Rectal smooth muscle tissue (tissue), 1 donor: ENCODE measurements around the gene ZGRF1.
"Not testable (repeated sequence)": the region's sequence is repeated elsewhere in the genome, so short reads cannot be mapped to it uniquely, and the experiment has no call there.

ENCODE experiments used
- H3K27ac ChIP-seq: one replicate; pipeline ENCODE4 v1.7.0; 2013; ENCODE audit warnings: low read depth, low read length, inconsistent platforms
- H3K27me3 ChIP-seq: one replicate; pipeline ENCODE4 v1.7.0; 2013; ENCODE audit warnings: low read length; ENCODE audit not compliant: control insufficient read depth, insufficient read depth
- H3K36me3 ChIP-seq: one replicate; pipeline ENCODE4 v1.7.0; 2013; ENCODE audit warnings: low read length; ENCODE audit not compliant: control insufficient read depth, insufficient read depth
- H3K4me1 ChIP-seq: one replicate; pipeline ENCODE4 v1.7.0; 2013; ENCODE audit warnings: low read length; ENCODE audit not compliant: control insufficient read depth, insufficient read depth
- H3K4me3 ChIP-seq: one replicate; pipeline ENCODE4 v1.7.0; 2013; ENCODE audit warnings: low read length
- H3K9ac ChIP-seq: one replicate; pipeline ENCODE4 v1.7.0; 2013; ENCODE audit warnings: low read length

Gene ZGRF1, protein sequence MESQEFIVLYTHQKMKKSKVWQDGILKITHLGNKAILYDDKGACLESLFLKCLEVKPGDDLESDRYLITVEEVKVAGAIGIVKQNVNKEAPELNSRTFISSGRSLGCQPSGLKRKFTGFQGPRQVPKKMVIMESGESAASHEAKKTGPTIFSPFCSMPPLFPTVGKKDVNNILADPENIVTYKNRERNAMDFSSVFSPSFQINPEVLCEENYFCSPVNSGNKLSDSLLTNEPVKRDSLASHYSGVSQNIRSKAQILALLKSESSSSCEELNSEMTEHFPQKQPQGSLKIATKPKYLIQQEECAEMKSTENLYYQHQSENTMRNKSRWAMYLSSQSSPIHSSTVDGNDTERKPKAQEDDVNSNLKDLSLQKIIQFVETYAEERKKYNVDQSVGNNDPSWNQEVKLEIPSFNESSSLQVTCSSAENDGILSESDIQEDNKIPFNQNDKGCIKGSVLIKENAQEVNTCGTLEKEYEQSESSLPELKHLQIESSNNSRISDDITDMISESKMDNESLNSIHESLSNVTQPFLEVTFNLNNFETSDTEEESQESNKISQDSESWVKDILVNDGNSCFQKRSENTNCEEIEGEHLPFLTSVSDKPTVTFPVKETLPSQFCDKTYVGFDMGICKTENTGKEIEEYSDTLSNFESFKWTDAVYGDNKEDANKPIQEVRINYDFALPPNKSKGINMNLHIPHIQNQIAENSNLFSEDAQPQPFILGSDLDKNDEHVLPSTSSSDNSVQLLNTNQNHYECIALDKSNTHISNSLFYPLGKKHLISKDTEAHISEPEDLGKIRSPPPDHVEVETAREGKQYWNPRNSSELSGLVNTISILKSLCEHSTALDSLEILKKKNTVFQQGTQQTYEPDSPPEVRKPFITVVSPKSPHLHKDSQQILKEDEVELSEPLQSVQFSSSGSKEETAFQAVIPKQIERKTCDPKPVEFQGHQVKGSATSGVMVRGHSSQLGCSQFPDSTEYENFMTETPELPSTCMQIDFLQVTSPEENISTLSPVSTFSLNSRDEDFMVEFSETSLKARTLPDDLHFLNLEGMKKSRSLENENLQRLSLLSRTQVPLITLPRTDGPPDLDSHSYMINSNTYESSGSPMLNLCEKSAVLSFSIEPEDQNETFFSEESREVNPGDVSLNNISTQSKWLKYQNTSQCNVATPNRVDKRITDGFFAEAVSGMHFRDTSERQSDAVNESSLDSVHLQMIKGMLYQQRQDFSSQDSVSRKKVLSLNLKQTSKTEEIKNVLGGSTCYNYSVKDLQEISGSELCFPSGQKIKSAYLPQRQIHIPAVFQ (N-terminal part only)

DNA sequence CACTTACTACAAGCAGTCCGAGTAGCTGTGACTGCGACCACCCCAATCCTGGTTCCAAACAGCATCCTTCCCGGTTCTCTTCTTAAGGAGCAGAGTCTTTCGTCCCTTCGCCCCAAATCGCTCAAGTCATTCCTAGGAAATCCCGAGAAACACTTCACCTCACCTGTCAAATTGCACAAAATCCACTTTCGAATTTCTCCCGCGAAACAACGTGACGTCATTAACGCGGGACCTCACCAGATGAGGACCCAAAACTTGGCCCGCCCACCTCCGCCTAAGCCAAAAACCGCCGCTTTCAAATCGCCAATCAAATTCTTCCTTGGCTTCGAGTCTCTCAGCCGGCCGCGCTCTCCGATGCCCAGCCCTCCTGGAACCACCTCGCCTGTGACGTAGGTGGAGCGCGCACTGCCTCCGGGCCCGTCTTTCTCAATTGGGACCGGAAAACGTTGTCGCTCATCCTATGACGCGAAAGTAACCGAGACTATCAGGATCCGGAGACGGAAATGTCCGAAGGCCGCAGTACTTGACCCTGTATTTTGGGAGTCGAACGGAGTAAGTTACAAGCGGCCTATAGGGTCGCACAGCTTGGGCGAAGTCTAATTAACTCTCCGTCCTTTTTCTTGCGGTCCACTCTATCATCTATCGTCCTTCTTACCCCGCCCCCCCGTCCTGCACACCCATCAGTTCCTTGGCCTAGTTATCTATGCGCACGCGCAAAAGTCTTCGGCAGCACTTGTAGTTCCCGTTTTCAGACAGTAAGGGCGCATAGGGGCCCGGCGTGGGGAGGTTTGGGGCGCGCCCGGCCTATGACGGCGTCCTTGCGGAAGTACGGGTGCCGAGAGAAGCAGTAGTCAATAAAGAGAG lies at the start of gene ZGRF1, which contains the start of gene LARP7:
Gene ZGRF1, minus strand, starts transcription at position 222 of the 864 bp plus-strand sequence. CDS start 3,733 bp downstream, outside the sequence.
Gene LARP7, plus strand, starts transcription at position 456 of the 864 bp plus-strand sequence. CDS start 7,527 bp downstream, outside the sequence.
- H3K9ac ChIP-seq: peak within 1 kb of the TSS; percentile 90
- no peaks in the 10 kb centered on the region for H3K36me3 ChIP-seq
- no peaks in the 10 kb centered on the region for H3K27me3 ChIP-seq
- H3K27ac ChIP-seq: peak within 1 kb of the TSS; percentile 98
- no peaks in the 10 kb centered on the region for H3K4me1 ChIP-seq
- peak within 1 kb of the TSS; percentile 80 for H3K4me3 ChIP-seq

DNA sequence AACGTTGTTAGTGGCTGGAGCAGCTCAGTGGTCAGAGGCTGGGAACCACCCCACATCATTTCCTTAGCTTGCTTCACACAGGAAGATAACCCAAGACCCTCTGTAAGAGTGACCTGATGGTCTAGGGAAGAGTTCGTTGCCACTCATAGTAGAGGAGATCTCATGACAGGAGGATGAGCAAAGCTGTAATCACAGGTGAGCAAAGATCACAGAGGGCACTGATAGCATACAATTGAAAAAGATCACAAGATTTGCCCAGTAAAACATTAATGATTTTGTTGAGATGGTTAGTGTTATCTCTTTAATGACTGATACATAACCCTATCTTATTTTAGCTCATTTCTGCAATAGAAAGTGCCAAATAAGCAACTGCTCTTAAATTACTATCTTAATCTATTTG lies 44.3 kb upstream of the ZGRF1 start:
- Histone ChIP-seq H3K27me3 (no peaks in the 10 kb centered on the region), H3K9ac (no peak overlapping the region), H3K27ac (no peak overlapping the region), H3K36me3 (no peaks in the 10 kb centered on the region), H3K4me3 (no peak overlapping the region), H3K4me1 (no peaks in the 10 kb centered on the region)

DNA sequence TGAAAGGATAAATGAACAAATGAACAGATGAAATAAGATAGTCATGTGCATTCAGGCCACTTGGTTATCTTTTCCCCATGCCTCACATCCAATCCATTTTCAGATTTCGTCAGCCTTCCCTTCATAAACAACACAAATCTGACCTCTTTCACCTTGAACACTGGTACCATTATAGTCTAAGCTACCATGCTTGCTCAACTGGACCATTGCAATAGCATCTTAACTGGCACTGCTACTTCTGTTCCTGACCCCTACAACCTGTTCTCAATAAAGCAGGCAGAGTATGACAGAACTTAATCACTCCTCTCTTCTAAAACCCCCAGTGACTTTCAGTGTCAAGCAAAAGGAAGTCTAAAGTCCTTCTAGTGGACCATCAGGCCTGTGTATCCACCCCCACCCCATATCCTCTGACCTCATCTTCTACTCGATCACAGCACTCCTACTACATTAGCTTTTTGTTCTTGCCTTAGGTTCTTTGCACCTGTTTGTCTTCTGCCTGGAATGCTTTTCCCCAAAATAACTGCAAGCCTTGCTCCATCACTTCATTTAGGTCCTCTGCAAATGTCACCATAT lies 40.9 kb upstream of the ZGRF1 start:
- H3K9ac ChIP-seq: no peak overlapping the region
- no peaks in the 10 kb centered on the region for H3K27me3 ChIP-seq
- no peaks in the 10 kb centered on the region for H3K36me3 ChIP-seq
- H3K4me3 ChIP-seq: no peak overlapping the region
- H3K27ac ChIP-seq: no peak overlapping the region
- H3K4me1 ChIP-seq: no peaks in the 10 kb centered on the region

DNA sequence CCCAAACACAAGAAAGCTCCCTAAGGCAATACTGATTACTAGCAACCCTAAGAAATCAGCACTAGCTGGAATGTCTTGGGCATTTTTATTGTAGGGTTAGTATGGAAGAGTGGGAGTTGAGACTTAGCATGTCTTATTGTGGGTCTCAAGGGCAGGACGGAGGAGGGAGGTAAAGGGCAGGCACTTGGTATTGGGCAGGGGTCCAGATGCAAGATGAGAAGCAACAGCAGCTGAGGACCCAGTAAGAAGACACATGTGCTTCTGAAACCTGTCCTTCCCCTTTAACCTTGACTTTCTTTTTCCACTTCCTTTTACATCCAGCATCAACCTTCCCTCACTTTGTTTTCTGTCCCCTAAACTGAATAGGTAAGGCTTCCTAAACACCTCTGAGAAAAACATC lies 37.7 kb upstream of the ZGRF1 start:
- H3K4me3 ChIP-seq: no peak overlapping the region
- H3K27me3 ChIP-seq: no peaks in the 10 kb centered on the region
- no peaks in the 10 kb centered on the region for H3K4me1 ChIP-seq
- H3K27ac ChIP-seq: no peak overlapping the region
- H3K36me3 ChIP-seq: no peaks in the 10 kb centered on the region
- H3K9ac ChIP-seq: no peak overlapping the region

DNA sequence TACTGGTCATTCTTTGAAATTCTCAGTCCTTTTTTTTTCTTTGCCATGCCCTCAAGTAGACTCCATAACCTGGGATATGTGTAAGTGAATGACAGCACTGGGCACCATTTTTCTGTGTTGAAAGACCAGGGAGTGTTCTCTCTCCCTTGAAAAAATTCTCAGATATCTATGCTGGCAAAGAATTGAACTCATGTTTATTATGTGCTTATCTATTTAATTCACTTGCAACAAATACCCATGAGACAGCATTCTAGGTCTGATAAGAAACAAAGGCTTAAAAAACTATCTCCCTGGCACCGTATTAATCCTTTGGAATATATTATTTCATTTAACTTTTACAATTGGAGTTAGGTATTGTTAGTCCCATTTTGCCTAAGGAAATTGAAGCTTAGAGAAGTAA lies 37.0 kb upstream of the ZGRF1 start:
- Histone ChIP-seq H3K36me3 (no peaks in the 10 kb centered on the region), H3K9ac (no peak overlapping the region), H3K4me1 (no peaks in the 10 kb centered on the region), H3K27me3 (no peaks in the 10 kb centered on the region), H3K4me3 (no peak overlapping the region), H3K27ac (no peak overlapping the region)

DNA sequence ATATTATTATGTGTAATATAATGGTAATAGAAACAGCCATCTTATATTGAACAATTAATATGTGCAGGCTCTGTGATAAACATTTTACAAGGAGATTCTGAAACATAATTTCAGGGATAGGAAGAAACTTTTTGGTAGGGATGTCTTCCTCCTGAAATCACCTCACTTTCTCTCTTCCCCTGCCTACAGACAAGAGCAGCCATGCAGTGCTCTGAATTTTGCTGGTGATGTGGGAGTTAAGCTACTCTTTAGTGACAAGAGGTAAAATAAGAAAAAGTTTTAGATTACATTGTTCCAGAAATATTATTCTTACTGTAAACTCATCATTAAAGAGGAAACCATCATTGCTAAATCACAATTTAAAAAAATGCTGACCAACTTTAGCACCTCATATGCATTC lies 36.4 kb upstream of the ZGRF1 start:
- no peak overlapping the region for H3K27ac ChIP-seq
- no peaks in the 10 kb centered on the region for H3K4me1 ChIP-seq
- no peak overlapping the region for H3K4me3 ChIP-seq
- no peaks in the 10 kb centered on the region for H3K36me3 ChIP-seq
- no peaks in the 10 kb centered on the region for H3K27me3 ChIP-seq
- no peak overlapping the region for H3K9ac ChIP-seq

DNA sequence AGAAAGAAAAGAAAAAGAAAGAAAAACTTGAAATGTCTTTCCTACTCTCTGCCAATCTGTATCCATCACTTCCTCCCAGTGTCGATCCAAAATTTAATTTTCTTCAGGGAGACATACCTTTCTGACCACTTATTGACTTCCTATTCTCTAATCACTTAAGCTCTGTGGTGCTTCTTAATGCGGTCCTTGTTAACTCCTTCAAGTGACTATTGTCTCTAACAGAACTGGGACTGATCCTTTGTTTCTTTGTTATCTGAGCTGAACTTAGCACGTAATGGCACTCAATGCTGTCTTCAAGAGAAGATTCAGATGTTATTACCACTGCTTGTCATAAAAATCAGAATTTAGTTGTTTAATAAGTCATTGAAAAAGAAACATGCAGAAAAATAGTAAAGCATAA lies 31.4 kb upstream of the ZGRF1 start:
- Histone ChIP-seq H3K9ac (no peak overlapping the region), H3K27me3 (no peaks in the 10 kb centered on the region), H3K36me3 (no peaks in the 10 kb centered on the region), H3K4me3 (no peak overlapping the region), H3K4me1 (no peaks in the 10 kb centered on the region), H3K27ac (no peak overlapping the region)

DNA sequence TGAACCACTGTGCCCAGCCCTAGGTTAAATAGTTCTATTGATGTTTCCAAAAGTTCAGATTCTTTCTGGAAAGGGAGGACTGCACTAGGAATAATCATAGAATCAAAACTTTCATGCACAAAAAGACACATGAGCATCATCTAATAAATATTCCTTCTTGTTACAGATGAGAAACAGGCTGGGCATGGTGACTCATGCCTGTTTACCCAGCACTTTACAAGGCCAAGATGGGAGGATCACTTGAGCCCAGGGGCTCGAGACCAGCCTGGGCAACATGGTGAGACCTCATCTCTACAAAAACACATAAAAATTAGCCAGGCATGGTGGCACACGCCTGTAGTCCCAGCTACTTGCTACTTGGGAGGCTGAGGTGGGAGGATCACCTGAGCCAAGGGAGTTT lies 27.9 kb upstream of the ZGRF1 start:
- Histone ChIP-seq H3K4me1 (no peaks in the 10 kb centered on the region), H3K9ac (no peak overlapping the region), H3K27me3 (no peaks in the 10 kb centered on the region), H3K4me3 (no peak overlapping the region), H3K27ac (no peak overlapping the region), H3K36me3 (no peaks in the 10 kb centered on the region)

DNA sequence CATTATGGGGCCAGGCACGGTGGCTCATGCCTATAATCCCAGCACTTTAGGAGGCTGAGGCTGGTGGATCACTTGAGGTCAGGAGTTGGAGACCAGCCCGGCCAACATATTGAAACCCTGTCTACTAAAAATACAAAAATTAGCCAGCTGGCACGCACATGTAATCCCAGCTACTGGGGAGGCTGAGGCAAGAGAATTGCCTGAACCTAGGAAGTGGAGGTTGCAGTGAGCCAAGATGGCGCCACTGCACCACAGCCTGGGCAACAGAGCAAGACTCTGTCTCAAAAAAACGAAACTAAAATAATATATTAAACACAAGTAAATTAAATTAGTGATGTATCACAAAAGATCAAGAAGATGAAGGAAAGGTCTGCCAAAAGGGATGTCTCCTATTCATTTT lies 19.4 kb upstream of the ZGRF1 start:
- H3K4me1 ChIP-seq, H3K4me3 ChIP-seq, H3K27me3 ChIP-seq, H3K36me3 ChIP-seq, H3K9ac ChIP-seq, H3K27ac ChIP-seq: not testable (repeated sequence)

DNA sequence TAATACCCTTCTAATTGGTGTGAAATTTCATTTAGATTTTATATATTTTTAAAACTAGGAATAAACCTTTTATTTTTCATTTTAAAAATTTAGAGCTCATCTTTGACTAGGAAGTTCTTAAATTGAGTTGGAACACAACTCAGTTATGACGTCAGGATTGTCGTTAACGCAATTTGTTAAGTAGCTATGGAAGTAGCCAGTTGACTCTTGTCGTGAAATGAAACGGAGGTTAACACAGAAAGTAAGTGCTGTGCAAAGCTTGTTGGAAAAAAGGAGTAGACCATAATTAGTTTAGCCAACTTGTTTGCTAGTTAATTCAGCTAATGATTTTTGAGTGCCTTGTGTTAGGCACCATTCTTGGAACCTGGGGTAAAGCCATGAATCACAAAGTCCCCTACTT lies 18.6 kb upstream of the ZGRF1 start:
- Histone ChIP-seq H3K27me3 (no peaks in the 10 kb centered on the region), H3K27ac (no peak overlapping the region), H3K4me1 (no peaks in the 10 kb centered on the region), H3K9ac (no peak overlapping the region), H3K4me3 (no peak overlapping the region), H3K36me3 (no peaks in the 10 kb centered on the region)

DNA sequence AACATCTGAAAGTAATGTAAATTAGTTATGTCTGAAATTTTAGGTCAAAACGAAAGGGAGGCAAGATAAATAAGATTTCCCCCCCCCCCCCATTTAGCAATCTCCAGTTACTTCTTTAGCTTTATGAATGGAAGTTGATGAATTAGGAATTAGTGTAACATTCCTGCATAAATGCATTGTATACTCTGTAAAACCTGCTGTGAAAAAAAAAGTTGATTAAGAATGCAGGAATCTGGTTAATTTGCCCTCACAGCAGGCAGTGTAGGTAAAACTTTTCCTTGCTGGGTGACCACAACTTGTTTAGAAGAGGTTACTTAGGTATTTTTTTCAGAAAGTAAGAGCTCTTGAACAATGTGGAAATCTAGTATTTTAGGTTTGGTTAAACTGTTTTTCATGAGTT lies 15.5 kb upstream of the ZGRF1 start:
- Histone ChIP-seq H3K4me3 (no peak overlapping the region), H3K36me3 (peaks cover 3% of the 10 kb centered on the region), H3K27me3 (no peaks in the 10 kb centered on the region), H3K9ac (no peak overlapping the region), H3K4me1 (no peaks in the 10 kb centered on the region), H3K27ac (no peak overlapping the region)
